ENCODE results near the gene RPL23. TPM values are rescaled to one million over a fixed set of nuclear protein-coding genes. Genes with fewer than 3 reads are reported as not detected.

RPL23 gene
- total and polyA plus RNA-seq, 10 of the 15 experiments (the other 5 are each of a cell fraction or from before 2014, with no cell fraction given), result 2,200 to 4,821 (median 3,043) TPM

- TF ChIP-seq E2F8 (IDR thresholded peaks at IDR 0.05; ENCODE audit: low read depth, partially characterized antibody) (no peak), CBFB (IDR thresholded peaks at IDR 0.05; ENCODE audit: low read depth) (0 out of 2 replicates have a peak, but pooled peaks have one; percentile 21), POLR2AphosphoS5 (IDR thresholded peaks at IDR 0.05; ENCODE audit: low read length) (peak; percentile 81), CUX1 (IDR thresholded peaks at IDR 0.05; ENCODE audit: insufficient replicate concordance, low read depth, low read length) (no peak), ZNF622 (IDR thresholded peaks at IDR 0.05) (no peak), TAF1 (IDR thresholded peaks at IDR 0.05; ENCODE audit: borderline replicate concordance, low read depth, low read length) (0 out of 2 replicates have a peak, but pooled peaks have one; percentile 53), USF1 (IDR thresholded peaks at IDR 0.05; ENCODE audit: borderline replicate concordance, extremely low read length, insufficient read depth, low read depth, low read length) (no peak), E2F4 (IDR thresholded peaks at IDR 0.05; ENCODE audit: low read depth, low read length) (peak; percentile 75), PKNOX1 (IDR thresholded peaks at IDR 0.05) (peak; percentile 9; the same call in 1 of the 2 replicates), STAT1 (conservative IDR thresholded peaks at IDR 0.05) (no peak), ZNF592 (IDR thresholded peaks at IDR 0.05) (peak; percentile 57; the same call in 1 of the 2 replicates), KAT2A (conservative IDR thresholded peaks at IDR 0.05; ENCODE audit: control insufficient read depth, low read depth, low read length) (no peak)
Observed at GRCh38 chr17:38799501-38800236, 53.9 kb downstream of the RPL23 start, which contains the start of gene PIP4K2B (continued).

All from GM12878 (cell line).